ENCODE results near the gene FAM131C. TPM values are rescaled to one million over a fixed set of nuclear protein-coding genes. Genes with fewer than 3 reads are reported as not detected.

The FAM131C gene
- total and polyA plus RNA-seq, 2 experiments from 2014 or later: 0.71 to 1.3 TPM

DNA sequence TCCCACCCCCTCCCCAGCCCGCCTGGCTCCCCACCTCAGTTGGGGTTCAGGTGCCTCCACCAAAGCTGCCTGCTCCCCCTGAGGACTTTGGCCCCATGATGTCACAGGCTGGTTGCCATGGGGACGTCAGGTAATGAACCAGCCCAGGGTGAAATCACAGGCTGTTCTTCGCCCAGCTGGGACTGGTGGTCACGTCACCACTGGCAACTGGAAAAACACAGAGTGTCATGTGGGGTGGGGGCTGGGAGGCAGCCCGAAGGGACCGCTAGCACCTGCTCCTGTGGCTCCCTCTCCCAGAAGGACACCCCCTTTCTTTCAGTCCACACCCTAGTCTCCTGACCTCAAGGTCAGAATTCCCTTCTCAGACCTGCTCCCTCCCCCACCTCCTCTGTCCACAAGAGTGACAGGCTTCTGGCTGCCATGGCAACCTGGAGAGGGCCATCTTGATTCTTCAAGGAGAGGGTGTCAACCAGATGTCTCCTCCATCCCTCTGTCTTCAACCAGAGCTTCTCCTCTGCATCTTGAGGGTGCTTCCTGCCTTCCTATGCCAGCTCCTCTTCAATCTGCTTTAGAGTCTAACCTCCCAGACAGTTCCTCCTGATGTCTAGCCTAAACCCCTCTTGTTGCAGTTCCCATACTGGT lies 6.2 kb downstream of the FAM131C start:
- Mint-ChIP-seq H3K4me1 (peaks cover 33% of the 10 kb centered on the region), H3K27me3 (ENCODE audit: insufficient read depth, low read depth, poor library complexity) (peaks cover 16% of the 10 kb centered on the region)
- ATAC-seq: peak; percentile 9; the same call in 1 of the 3 replicates

GRCh38 chr1:16066245-16066644 lies 7.2 kb downstream of the FAM131C start:
- no peak overlapping the region for H3K27ac ChIP-seq (ENCODE audit: low read depth)
- no peak overlapping the region for H3K4me3 ChIP-seq
- H3F3A ChIP-seq (replicated peaks; ENCODE audit: low read depth): no peaks in the 10 kb centered on the region
- ATAC-seq (no peak), DNase-seq (ENCODE audit: low spot score) (no peak)
- H3K27me3 ChIP-seq (ENCODE audit: insufficient read depth): no peaks in the 10 kb centered on the region
- no peaks in the 10 kb centered on the region for H4K20me1 ChIP-seq (replicated peaks; ENCODE audit: insufficient read depth)
- no peaks in the 10 kb centered on the region for H3K9me3 Mint-ChIP-seq
- peaks cover 16% of the 10 kb centered on the region for H3K27me3 Mint-ChIP-seq (ENCODE audit: insufficient read depth, low read depth, poor library complexity)
- no peak overlapping the region for H3K4me2 ChIP-seq
- peaks cover 33% of the 10 kb centered on the region for H3K4me1 Mint-ChIP-seq
- H3K27ac Mint-ChIP-seq: no peak overlapping the region
- H3K36me3 ChIP-seq (ENCODE audit: insufficient read depth): no peaks in the 10 kb centered on the region
- no peaks in the 10 kb centered on the region for H3K9me2 ChIP-seq (ENCODE audit: insufficient read depth)
- no peaks in the 10 kb centered on the region for H3K79me2 ChIP-seq (replicated peaks; ENCODE audit: insufficient read depth)
- H2AFZ ChIP-seq: no peak overlapping the region
- TF ChIP-seq, protein P1, sequence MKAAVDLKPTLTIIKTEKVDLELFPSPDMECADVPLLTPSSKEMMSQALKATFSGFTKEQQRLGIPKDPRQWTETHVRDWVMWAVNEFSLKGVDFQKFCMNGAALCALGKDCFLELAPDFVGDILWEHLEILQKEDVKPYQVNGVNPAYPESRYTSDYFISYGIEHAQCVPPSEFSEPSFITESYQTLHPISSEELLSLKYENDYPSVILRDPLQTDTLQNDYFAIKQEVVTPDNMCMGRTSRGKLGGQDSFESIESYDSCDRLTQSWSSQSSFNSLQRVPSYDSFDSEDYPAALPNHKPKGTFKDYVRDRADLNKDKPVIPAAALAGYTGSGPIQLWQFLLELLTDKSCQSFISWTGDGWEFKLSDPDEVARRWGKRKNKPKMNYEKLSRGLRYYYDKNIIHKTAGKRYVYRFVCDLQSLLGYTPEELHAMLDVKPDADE (IDR thresholded peaks at IDR 0.05): no peak
- TF ChIP-seq EZH2 (IDR thresholded peaks at IDR 0.05; ENCODE audit: low read depth, unreplicated experiment) (no peak), JUNB (IDR thresholded peaks at IDR 0.05; ENCODE audit: unreplicated experiment) (no peak), CREB1 (CRISPR knock-in tag; IDR thresholded peaks at IDR 0.05; ENCODE audit: low read depth) (no peak), ZNF114 (CRISPR knock-in tag; IDR thresholded peaks at IDR 0.05) (no peak), STAT1 (IDR thresholded peaks at IDR 0.05; ENCODE audit: unreplicated experiment) (no peak), NANOG (IDR thresholded peaks at IDR 0.05; ENCODE audit: borderline replicate concordance) (no peak), ZNF331 (CRISPR knock-in tag; IDR thresholded peaks at IDR 0.05; ENCODE audit: low read depth) (no peak)
- TF ChIP-seq, protein P2, sequence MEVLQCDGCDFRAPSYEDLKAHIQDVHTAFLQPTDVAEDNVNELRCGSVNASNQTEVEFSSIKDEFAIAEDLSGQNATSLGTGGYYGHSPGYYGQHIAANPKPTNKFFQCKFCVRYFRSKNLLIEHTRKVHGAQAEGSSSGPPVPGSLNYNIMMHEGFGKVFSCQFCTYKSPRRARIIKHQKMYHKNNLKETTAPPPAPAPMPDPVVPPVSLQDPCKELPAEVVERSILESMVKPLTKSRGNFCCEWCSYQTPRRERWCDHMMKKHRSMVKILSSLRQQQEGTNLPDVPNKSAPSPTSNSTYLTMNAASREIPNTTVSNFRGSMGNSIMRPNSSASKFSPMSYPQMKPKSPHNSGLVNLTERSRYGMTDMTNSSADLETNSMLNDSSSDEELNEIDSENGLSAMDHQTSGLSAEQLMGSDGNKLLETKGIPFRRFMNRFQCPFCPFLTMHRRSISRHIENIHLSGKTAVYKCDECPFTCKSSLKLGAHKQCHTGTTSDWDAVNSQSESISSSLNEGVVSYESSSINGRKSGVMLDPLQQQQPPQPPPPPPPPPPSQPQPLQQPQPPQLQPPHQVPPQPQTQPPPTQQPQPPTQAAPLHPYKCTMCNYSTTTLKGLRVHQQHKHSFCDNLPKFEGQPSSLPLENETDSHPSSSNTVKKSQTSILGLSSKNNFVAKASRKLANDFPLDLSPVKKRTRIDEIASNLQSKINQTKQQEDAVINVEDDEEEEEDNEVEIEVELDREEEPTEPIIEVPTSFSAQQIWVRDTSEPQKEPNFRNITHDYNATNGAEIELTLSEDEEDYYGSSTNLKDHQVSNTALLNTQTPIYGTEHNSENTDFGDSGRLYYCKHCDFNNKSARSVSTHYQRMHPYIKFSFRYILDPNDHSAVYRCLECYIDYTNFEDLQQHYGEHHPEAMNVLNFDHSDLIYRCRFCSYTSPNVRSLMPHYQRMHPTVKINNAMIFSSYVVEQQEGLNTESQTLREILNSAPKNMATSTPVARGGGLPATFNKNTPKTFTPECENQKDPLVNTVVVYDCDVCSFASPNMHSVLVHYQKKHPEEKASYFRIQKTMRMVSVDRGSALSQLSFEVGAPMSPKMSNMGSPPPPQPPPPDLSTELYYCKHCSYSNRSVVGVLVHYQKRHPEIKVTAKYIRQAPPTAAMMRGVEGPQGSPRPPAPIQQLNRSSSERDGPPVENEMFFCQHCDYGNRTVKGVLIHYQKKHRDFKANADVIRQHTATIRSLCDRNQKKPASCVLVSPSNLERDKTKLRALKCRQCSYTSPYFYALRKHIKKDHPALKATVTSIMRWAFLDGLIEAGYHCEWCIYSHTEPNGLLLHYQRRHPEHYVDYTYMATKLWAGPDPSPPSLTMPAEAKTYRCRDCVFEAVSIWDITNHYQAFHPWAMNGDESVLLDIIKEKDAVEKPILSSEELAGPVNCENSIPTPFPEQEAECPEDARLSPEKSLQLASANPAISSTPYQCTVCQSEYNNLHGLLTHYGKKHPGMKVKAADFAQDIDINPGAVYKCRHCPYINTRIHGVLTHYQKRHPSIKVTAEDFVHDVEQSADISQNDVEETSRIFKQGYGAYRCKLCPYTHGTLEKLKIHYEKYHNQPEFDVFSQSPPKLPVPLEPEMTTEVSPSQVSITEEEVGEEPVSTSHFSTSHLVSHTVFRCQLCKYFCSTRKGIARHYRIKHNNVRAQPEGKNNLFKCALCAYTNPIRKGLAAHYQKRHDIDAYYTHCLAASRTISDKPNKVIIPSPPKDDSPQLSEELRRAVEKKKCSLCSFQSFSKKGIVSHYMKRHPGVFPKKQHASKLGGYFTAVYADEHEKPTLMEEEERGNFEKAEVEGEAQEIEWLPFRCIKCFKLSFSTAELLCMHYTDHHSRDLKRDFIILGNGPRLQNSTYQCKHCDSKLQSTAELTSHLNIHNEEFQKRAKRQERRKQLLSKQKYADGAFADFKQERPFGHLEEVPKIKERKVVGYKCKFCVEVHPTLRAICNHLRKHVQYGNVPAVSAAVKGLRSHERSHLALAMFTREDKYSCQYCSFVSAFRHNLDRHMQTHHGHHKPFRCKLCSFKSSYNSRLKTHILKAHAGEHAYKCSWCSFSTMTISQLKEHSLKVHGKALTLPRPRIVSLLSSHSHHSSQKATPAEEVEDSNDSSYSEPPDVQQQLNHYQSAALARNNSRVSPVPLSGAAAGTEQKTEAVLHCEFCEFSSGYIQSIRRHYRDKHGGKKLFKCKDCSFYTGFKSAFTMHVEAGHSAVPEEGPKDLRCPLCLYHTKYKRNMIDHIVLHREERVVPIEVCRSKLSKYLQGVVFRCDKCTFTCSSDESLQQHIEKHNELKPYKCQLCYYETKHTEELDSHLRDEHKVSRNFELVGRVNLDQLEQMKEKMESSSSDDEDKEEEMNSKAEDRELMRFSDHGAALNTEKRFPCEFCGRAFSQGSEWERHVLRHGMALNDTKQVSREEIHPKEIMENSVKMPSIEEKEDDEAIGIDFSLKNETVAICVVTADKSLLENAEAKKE (CRISPR knock-in tag; IDR thresholded peaks at IDR 0.05): no peak
- H3K36me3 Mint-ChIP-seq (ENCODE audit: low read depth): no peaks in the 10 kb centered on the region
- no peak overlapping the region for H3K4me3 Mint-ChIP-seq
- no peaks in the 10 kb centered on the region; the same call in 1 of the 2 replicates for H3K4me1 ChIP-seq (ENCODE audit: insufficient read depth)

More for the DNA sequence above, 6.2 kb downstream of the FAM131C start:
- Mint-ChIP-seq H3K36me3 (ENCODE audit: low read depth) (no peaks in the 10 kb centered on the region), H3K27ac (no peak overlapping the region), H3K9me3 (no peaks in the 10 kb centered on the region), H3K4me3 (no peak overlapping the region)
- no peaks in the 10 kb centered on the region for H3K79me2 ChIP-seq (replicated peaks; ENCODE audit: insufficient read depth)
- H3K4me1 ChIP-seq (ENCODE audit: insufficient read depth): peaks cover under 1% of the 10 kb centered on the region; the same call in 1 of the 2 replicates
- peak; percentile 71 for DNase-seq (ENCODE audit: low spot score)
- H3K9me2 ChIP-seq (ENCODE audit: insufficient read depth): no peaks in the 10 kb centered on the region
- H4K20me1 ChIP-seq (replicated peaks; ENCODE audit: insufficient read depth): no peaks in the 10 kb centered on the region
- peaks cover 8% of the 10 kb centered on the region for H3K27me3 ChIP-seq (ENCODE audit: insufficient read depth)
- H3F3A ChIP-seq (replicated peaks; ENCODE audit: low read depth): no peaks in the 10 kb centered on the region
- no peak overlapping the region for H3K27ac ChIP-seq (ENCODE audit: low read depth)
- no peaks in the 10 kb centered on the region for H3K36me3 ChIP-seq (ENCODE audit: insufficient read depth)
- H3K4me2 ChIP-seq: no peak overlapping the region
- no peak overlapping the region for H3K4me3 ChIP-seq
- no peak overlapping the region for H2AFZ ChIP-seq
- TF ChIP-seq, protein P1 (IDR thresholded peaks at IDR 0.05): no peak

Measured in GM23338 (cell line).